A673 (cell line): ENCODE measurements around the gene PCNT.

Source experiments
- EZH2 ChIP-seq: fragments of 200-600 bp; sonication (generic); IDR thresholded peaks from 2 replicates; pipeline ENCODE4 v1.6.1; 2017; ENCODE audit warnings: borderline replicate concordance, low read depth, mild to moderate bottlenecking, mixed read lengths, antibody characterized with exemption, low read length; ENCODE audit not compliant: poor library complexity, severe bottlenecking
- TF ChIP-seq, protein P1 (sequence below): fragments of 300-800, 200-600 bp; sonication (generic); conservative IDR thresholded peaks from 2 replicates; pipeline ENCODE4 v1.5.1; 2017; ENCODE audit warnings: low read depth, mild to moderate bottlenecking, antibody characterized with exemption, low read length, moderate library complexity, mixed read lengths

DNA sequence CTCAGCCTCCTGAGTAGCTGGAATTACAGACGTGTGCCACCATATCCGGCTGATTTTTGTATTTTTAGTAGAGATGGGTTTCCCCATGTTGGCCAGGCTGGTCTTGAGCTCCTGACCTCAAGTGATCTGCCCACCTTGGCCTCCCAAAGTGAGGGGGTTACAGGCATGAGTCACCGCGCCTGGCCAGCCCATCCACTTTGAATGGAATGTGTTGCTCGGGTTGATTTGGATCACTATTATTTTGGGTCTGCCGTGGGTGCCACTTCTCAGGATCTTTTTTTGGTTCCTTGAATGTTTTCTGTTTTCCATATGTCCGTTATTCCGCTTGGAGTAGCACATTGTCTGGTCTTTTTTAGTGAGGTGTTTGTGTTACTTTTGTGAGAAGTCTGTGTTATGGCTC is 17.0 kb downstream of the PCNT start:
- TF ChIP-seq EZH2: no peak
- TF ChIP-seq, protein P1, sequence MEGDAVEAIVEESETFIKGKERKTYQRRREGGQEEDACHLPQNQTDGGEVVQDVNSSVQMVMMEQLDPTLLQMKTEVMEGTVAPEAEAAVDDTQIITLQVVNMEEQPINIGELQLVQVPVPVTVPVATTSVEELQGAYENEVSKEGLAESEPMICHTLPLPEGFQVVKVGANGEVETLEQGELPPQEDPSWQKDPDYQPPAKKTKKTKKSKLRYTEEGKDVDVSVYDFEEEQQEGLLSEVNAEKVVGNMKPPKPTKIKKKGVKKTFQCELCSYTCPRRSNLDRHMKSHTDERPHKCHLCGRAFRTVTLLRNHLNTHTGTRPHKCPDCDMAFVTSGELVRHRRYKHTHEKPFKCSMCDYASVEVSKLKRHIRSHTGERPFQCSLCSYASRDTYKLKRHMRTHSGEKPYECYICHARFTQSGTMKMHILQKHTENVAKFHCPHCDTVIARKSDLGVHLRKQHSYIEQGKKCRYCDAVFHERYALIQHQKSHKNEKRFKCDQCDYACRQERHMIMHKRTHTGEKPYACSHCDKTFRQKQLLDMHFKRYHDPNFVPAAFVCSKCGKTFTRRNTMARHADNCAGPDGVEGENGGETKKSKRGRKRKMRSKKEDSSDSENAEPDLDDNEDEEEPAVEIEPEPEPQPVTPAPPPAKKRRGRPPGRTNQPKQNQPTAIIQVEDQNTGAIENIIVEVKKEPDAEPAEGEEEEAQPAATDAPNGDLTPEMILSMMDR: no peak
